ENCODE data around the gene CKAP5.

CKAP5 gene

GRCh38 chr11:46845740-46846509, at the start of gene CKAP5:
Gene CKAP5 (minus strand): TSS chr11:46846280. CDS start chr11:46821231, 25,049 bp downstream.
- peak within 1 kb of the TSS; percentile 93 for H3K4me3 ChIP-seq (ENCODE audit: low read depth, low read length)
- ChIA-PET CTCF (interaction anchor here (0.9 to 1.7 kb wide), 3 partner anchors 8 to 17 kb away, joined by 3 to 4 read pairs (median 3); no protein-coding TSS in a partner anchor), POLR2A (interaction anchor here (1.0 to 1.2 kb wide), 2 partner anchors 14 to 19 kb away, joined by 3 to 5 read pairs; no protein-coding TSS in a partner anchor)
- peak; percentile 42 for DNase-seq (ENCODE audit: low read depth, low spot score)
- no peak for TF ChIP-seq CTCF (IDR thresholded peaks at IDR 0.05; ENCODE audit: insufficient read depth, low read length, missing control alignments)

- ChIA-PET POLR2A (no interaction called here), CTCF (interaction anchor here (0.6 to 7.4 kb wide), 10 partner anchors 8 to 282 kb away, joined by 3 to 152 read pairs (median 6); no protein-coding TSS in a partner anchor)
- no peak overlapping the region for H3K4me3 ChIP-seq (ENCODE audit: low read depth, low read length)
- no peak for TF ChIP-seq CTCF (IDR thresholded peaks at IDR 0.05; ENCODE audit: insufficient read depth, low read length, missing control alignments)
- DNase-seq (ENCODE audit: low read depth, low spot score), result no peak
Measured at GRCh38 chr11:46895821-46896220, 49.7 kb upstream of the CKAP5 start.

- H3K4me3 ChIP-seq (ENCODE audit: low read depth, low read length), result no peak overlapping the region
- ChIA-PET POLR2A (no interaction called here), CTCF (interaction anchor here (1.3 to 7.4 kb wide), 9 partner anchors 11 to 460 kb away, joined by 3 to 152 read pairs (median 6); no protein-coding TSS in a partner anchor)
- TF ChIP-seq CTCF (IDR thresholded peaks at IDR 0.05; ENCODE audit: insufficient read depth, low read length, missing control alignments), result no peak
- DNase-seq (ENCODE audit: low read depth, low spot score), result no peak
Measured at GRCh38 chr11:46894961-46895360, 48.9 kb upstream of the CKAP5 start.

- CTCF ChIA-PET, result interaction anchor here (1.0 to 7.4 kb wide), 7 partner anchors 18 to 460 kb away, joined by 3 to 152 read pairs (median 5); no protein-coding TSS in a partner anchor
Measured at GRCh38 chr11:46894506-46894905, 48.4 kb upstream of the CKAP5 start.

GRCh38 chr11:46892838-46893237, 46.8 kb upstream of the CKAP5 start:
- no peak for DNase-seq (ENCODE audit: low read depth, low spot score)
- CTCF ChIA-PET, result interaction anchor here (2.8 to 7.4 kb wide), 5 partner anchors 20 to 269 kb away, joined by 8 to 152 read pairs (median 22); no protein-coding TSS in a partner anchor
- no peak for TF ChIP-seq CTCF (IDR thresholded peaks at IDR 0.05; ENCODE audit: insufficient read depth, low read length, missing control alignments)
- POLR2A ChIA-PET, result interaction anchor here (0.6 kb wide), 1 partner anchor 270 kb away, joined by 3 read pairs; no protein-coding TSS in a partner anchor
- no peak overlapping the region for H3K4me3 ChIP-seq (ENCODE audit: low read depth, low read length)

More at GRCh38 chr11:46894506-46894905, 48.4 kb upstream of the CKAP5 start:
- POLR2A ChIA-PET, result no interaction called here
- H3K4me3 ChIP-seq (ENCODE audit: low read depth, low read length), result no peak overlapping the region
- no peak for DNase-seq (ENCODE audit: low read depth, low spot score)
- no peak for TF ChIP-seq CTCF (IDR thresholded peaks at IDR 0.05; ENCODE audit: insufficient read depth, low read length, missing control alignments)

- POLR2A ChIA-PET, result no interaction called here
- DNase-seq (ENCODE audit: low read depth, low spot score), result no peak
- no peak for TF ChIP-seq CTCF (IDR thresholded peaks at IDR 0.05; ENCODE audit: insufficient read depth, low read length, missing control alignments)
- H3K4me3 ChIP-seq (ENCODE audit: low read depth, low read length), result no peak overlapping the region
- CTCF ChIA-PET, result interaction anchor here (0.7 to 7.4 kb wide), 9 partner anchors 11 to 463 kb away, joined by 3 to 152 read pairs (median 8); no protein-coding TSS in a partner anchor
Measured at GRCh38 chr11:46892109-46892508, 46.0 kb upstream of the CKAP5 start.
